SU-DHL-6 (cell line): ENCODE results near the gene MPV17.
"Not testable (repeated sequence)": the region's sequence is repeated elsewhere in the genome, so short reads cannot be mapped to it uniquely, and the experiment has no call there.

Experiments used
- H2AFZ ChIP-seq: fragments of 200-600 bp; sonication (generic); 2 replicates; pipeline ENCODE4 v1.6.1; 2014; ENCODE audit warnings: low read depth, mild to moderate bottlenecking, moderate library complexity, mixed read lengths, antibody characterized with exemption, low read length; ENCODE audit not compliant: severe bottlenecking
- H3F3A ChIP-seq: fragments of 200-600 bp; shearing (Covaris generic); 2 replicates; pipeline ENCODE4 v1.6.0; 2016; ENCODE audit warnings: antibody characterized with exemption, mild to moderate bottlenecking; ENCODE audit not compliant: insufficient read depth
- H3K27ac ChIP-seq: fragments of 200-600 bp; sonication (generic); 2 replicates; pipeline ENCODE4 v1.5.1; 2016; ENCODE audit warnings: low read depth, mild to moderate bottlenecking, low read length, moderate library complexity, mixed read lengths
- H3K27me3 ChIP-seq: fragments of 200-600 bp; sonication (generic), shearing (Covaris generic); 2 replicates; pipeline ENCODE4 v1.6.0; 2014; ENCODE audit warnings: mild to moderate bottlenecking, low read length
- H3K36me3 ChIP-seq: fragments of 200-600 bp; sonication (generic); 2 replicates; pipeline ENCODE4 v1.6.1; 2014; ENCODE audit warnings: mild to moderate bottlenecking, low read length, mixed read lengths
- H3K4me2 ChIP-seq: fragments of 300-600, 200-600 bp; shearing (Covaris generic), sonication (generic); 2 replicates; pipeline ENCODE4 v1.6.0; 2014; ENCODE audit warnings: low read length, low read depth, mild to moderate bottlenecking; ENCODE audit not compliant: poor library complexity, severe bottlenecking
- H3K4me3 ChIP-seq: fragments of 200-600 bp; sonication (generic); 2 replicates; pipeline ENCODE4 v1.5.1; 2014; ENCODE audit warnings: antibody characterized with exemption, low read length, mild to moderate bottlenecking, mixed read lengths; ENCODE audit not compliant: insufficient read depth, poor library complexity, severe bottlenecking
- H3K79me2 ChIP-seq: fragments of 200-600 bp; sonication (generic); 2 replicates; pipeline ENCODE4 v1.6.1; 2014; ENCODE audit warnings: mild to moderate bottlenecking, low read length, moderate library complexity; ENCODE audit not compliant: insufficient read depth
- H3K9ac ChIP-seq: fragments of 200-600 bp; sonication (generic); 2 replicates; pipeline ENCODE4 v1.7.0; 2014; ENCODE audit warnings: mild to moderate bottlenecking, low read length
- H3K9me2 ChIP-seq: fragments of 200-600 bp; sonication (generic); replicated peaks from 2 replicates; pipeline ENCODE4 v1.6.1; 2014; ENCODE audit warnings: low read length; ENCODE audit not compliant: insufficient read depth
- H3K9me3 ChIP-seq: fragments of 200-600 bp; sonication (generic); 2 replicates; pipeline ENCODE4 v1.6.1; 2014; ENCODE audit warnings: low read length, mixed read lengths; ENCODE audit not compliant: insufficient read depth
- H4K20me1 ChIP-seq: fragments of 200-600 bp; sonication (generic); 2 replicates; pipeline ENCODE4 v1.6.1; 2014; ENCODE audit warnings: low read depth, mild to moderate bottlenecking, antibody characterized with exemption, low read length, moderate library complexity, mixed read lengths
- EZH2phosphoT487 ChIP-seq: fragments of 200-600 bp; sonication (generic), shearing (Covaris generic); conservative IDR thresholded peaks from 2 replicates; pipeline ENCODE4 v1.6.1; 2018; ENCODE audit warnings: mild to moderate bottlenecking, antibody characterized with exemption, low read length, moderate library complexity, mixed read lengths
- TF ChIP-seq, protein P1 (sequence below): fragments of 200-600 bp; sonication (generic); IDR thresholded peaks from one replicate; pipeline ENCODE4 v1.5.1; 2017; ENCODE audit warnings: antibody characterized with exemption, mild to moderate bottlenecking, low read length, moderate library complexity; ENCODE audit not compliant: insufficient read depth, poor library complexity, severe bottlenecking

MPV17 gene

DNA sequence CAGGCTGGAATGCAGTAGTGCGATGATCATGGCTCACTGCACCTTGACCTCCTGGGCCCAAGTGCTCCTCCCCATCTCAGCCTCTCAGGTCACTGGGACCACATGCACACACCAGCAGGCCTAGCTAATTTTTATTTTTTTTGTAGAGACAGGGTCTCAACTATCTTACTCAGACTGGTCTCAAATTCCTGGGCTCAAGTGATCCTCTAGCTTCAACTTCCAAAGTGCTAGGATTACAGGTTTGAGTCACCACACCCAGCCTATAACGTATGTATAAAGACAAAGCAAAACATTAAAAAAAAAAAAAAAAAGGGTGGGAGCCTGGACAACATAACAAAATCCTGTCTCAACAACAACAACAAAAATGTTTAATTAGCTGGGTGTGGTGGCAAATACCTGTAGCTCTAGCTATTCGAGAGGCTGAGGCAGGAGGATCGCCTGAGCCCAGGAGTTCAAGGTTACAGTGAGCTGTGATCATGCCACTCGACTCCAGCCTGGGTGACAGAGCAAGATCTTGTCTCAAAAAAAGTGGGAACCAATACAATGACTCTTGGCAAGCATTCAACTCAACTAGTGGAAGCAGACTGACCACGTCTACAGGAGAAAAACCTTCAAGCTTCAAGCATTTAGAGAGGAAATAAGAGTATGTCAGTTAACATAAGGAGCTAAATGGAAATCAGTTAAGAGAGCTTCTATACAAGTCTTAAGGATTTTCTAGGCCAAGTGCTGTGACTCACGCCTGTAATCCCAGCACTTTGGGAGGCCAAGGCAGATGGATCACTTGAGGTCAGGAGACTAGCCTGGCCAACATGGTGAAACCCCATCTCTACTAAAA lies 31.1 kb upstream of the MPV17 start:
- Histone ChIP-seq H3K36me3 (no peaks in the 10 kb centered on the region; the same call in 1 of the 2 replicates), H3K4me2 (no peak overlapping the region), H2AFZ (no peak overlapping the region), H3K9ac (no peak overlapping the region), H3K27me3 (no peaks in the 10 kb centered on the region), H4K20me1 (no peaks in the 10 kb centered on the region), H3F3A (no peaks in the 10 kb centered on the region), H3K9me3 (no peaks in the 10 kb centered on the region), H3K27ac (no peak overlapping the region), H3K79me2 (peaks cover 92% of the 10 kb centered on the region), H3K4me3 (no peak overlapping the region), H3K9me2 (no peaks in the 10 kb centered on the region)
- TF ChIP-seq, protein P1, sequence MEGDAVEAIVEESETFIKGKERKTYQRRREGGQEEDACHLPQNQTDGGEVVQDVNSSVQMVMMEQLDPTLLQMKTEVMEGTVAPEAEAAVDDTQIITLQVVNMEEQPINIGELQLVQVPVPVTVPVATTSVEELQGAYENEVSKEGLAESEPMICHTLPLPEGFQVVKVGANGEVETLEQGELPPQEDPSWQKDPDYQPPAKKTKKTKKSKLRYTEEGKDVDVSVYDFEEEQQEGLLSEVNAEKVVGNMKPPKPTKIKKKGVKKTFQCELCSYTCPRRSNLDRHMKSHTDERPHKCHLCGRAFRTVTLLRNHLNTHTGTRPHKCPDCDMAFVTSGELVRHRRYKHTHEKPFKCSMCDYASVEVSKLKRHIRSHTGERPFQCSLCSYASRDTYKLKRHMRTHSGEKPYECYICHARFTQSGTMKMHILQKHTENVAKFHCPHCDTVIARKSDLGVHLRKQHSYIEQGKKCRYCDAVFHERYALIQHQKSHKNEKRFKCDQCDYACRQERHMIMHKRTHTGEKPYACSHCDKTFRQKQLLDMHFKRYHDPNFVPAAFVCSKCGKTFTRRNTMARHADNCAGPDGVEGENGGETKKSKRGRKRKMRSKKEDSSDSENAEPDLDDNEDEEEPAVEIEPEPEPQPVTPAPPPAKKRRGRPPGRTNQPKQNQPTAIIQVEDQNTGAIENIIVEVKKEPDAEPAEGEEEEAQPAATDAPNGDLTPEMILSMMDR, result no peak
- TF ChIP-seq EZH2phosphoT487, result no peak

GRCh38 chr2:27353386-27353761 lies 30.5 kb upstream of the MPV17 start:
- H4K20me1 ChIP-seq, H2AFZ ChIP-seq, H3K27ac ChIP-seq, H3K27me3 ChIP-seq, H3K9me2 ChIP-seq, H3K9me3 ChIP-seq, H3K4me2 ChIP-seq, H3K36me3 ChIP-seq, H3K4me3 ChIP-seq, H3K9ac ChIP-seq, H3F3A ChIP-seq: not testable (repeated sequence)
- H3K79me2 ChIP-seq, result peaks cover 92% of the 10 kb centered on the region

- no peak overlapping the region for H3K9ac ChIP-seq
- H3F3A ChIP-seq, result no peaks in the 10 kb centered on the region
- peaks cover 92% of the 10 kb centered on the region for H3K79me2 ChIP-seq
- H3K36me3 ChIP-seq, result no peaks in the 10 kb centered on the region; the same call in 1 of the 2 replicates
- H4K20me1 ChIP-seq, result no peaks in the 10 kb centered on the region
- H3K4me3 ChIP-seq, result no peak overlapping the region
- no peak overlapping the region for H2AFZ ChIP-seq
- no peaks in the 10 kb centered on the region for H3K9me3 ChIP-seq
- no peak overlapping the region for H3K27ac ChIP-seq
- TF ChIP-seq EZH2phosphoT487, result no peak
- TF ChIP-seq, protein P1, result no peak
- H3K9me2 ChIP-seq, result no peaks in the 10 kb centered on the region
- no peak overlapping the region for H3K4me2 ChIP-seq
- H3K27me3 ChIP-seq, result no peaks in the 10 kb centered on the region
Observed at GRCh38 chr2:27351802-27352598, 29.1 kb upstream of the MPV17 start.
